Esophagus muscularis mucosa (tissue), 4 donors: ENCODE results near the gene TFF1. TPM values are rescaled to one million over a fixed set of nuclear protein-coding genes. Genes with fewer than 3 reads are reported as not detected.

Experiments used
- DNase-seq: peaks from one replicate; pipeline ENCODE4 v3.0.0-alpha.2; 2017; ENCODE audit errors: extremely low spot score
- H3K27ac ChIP-seq, 4 donors: fragments of 200-600 bp; sonication (generic); replicated peaks in 1 of 4; 1 replicate in 3 of 4; 2 replicates in 1 of 4; pipeline ENCODE4 v1.5.1; 2016 to 2019; ENCODE audit warnings: mild to moderate bottlenecking in 1 of 4
- H3K27me3 ChIP-seq, 4 donors: fragments of 200-600 bp; sonication (generic); one replicate each; pipeline versions ENCODE4 v1.5.1 to v1.6.0; 2016 to 2019
- H3K36me3 ChIP-seq, 4 donors: fragments of 200-600 bp; sonication (generic); one replicate each; pipeline ENCODE4 v1.5.1; 2016 to 2019
- H3K4me1 ChIP-seq, 4 donors: fragments of 200-600 bp; sonication (generic); one replicate each; pipeline ENCODE4 v1.5.1; 2016 to 2019
- H3K4me3 ChIP-seq, 4 donors: fragments of 200-600 bp; sonication (generic); 1 replicate in 2 of 4; 2 replicates in 2 of 4; pipeline ENCODE4 v1.5.1; 2016 to 2019; ENCODE audit warnings: mild to moderate bottlenecking in 4 of 4, moderate library complexity in 1 of 4
- H3K9me3 ChIP-seq, 4 donors: fragments of 200-600 bp; sonication (generic); 1 replicate in 3 of 4; 2 replicates in 1 of 4; pipeline ENCODE4 v1.5.1; 2016 to 2019
- CTCF ChIP-seq, 3 experiments: fragments of 200-600 bp in 2 of 3; fragments of 450-650 bp in 1 of 3; sonication (generic) in 2 of 3; IDR thresholded peaks; one replicate each; pipeline ENCODE4 v1.5.1; 2017 to 2019; ENCODE audit warnings: antibody characterized with exemption in 3 of 3, mild to moderate bottlenecking in 2 of 3, moderate library complexity in 1 of 3
- EP300 ChIP-seq: sonication (generic); formaldehyde crosslinking; IDR thresholded peaks from one replicate; pipeline ENCODE4 v1.6.1; 2017; ENCODE audit warnings: antibody characterized with exemption
- POLR2A ChIP-seq: fragments of 450-650 bp; IDR thresholded peaks from one replicate; pipeline ENCODE4 v1.6.1; 2017; ENCODE audit warnings: antibody characterized with exemption, moderate library complexity, mild to moderate bottlenecking, low read depth
- POLR2AphosphoS5 ChIP-seq, 2 donors: sonication (generic); formaldehyde crosslinking; IDR thresholded peaks; one replicate each; pipeline ENCODE4 v1.6.1; 2017; ENCODE audit warnings: antibody characterized with exemption in 2 of 2
- WGBS: methylation state at CpG from one replicate; pipeline ENCODE4 v1.1.5; 2018; 5-methylcytosine and 5-hydroxymethylcytosine counted together
- intact Hi-C: fragments of 100-400 bp; cut with DNase I; formaldehyde crosslinking; loops from one replicate; pipeline ENCODE4 v1.15.1; 2023
- total RNA-seq, 4 donors: library from RNA; depleted of rRNA; stranded (reverse); fragments of >200 nt; gene quantifications; one replicate each; pipeline versions ENCODE4 v1.1.0 to v1.2.1, GENCODE V29; 2016

The TFF1 gene
- total RNA-seq, 4 donors from 2014 or later: not detected

GRCh38 chr21:42387843-42388340 is 21.6 kb upstream of the TFF1 start:
- 88% methylated on average over 6 of the region's 6 CpGs for WGBS
- H3K4me3 ChIP-seq: no peak overlapping the region
- TF ChIP-seq POLR2A (no peak), POLR2AphosphoS5 (IDR thresholded peaks at IDR 0.05) (no peak), EP300 (no peak), CTCF (IDR thresholded peaks at IDR 0.05) (no peak)
- H3K9me3 ChIP-seq: no peaks in the 10 kb centered on the region
- H3K36me3 ChIP-seq: no peaks in the 10 kb centered on the region
- H3K4me1 ChIP-seq: no peaks in the 10 kb centered on the region
- peaks cover 0 to 80% (median 0%) of the 10 kb centered on the region in 4 donors for H3K27me3 ChIP-seq
- DNase-seq: no peak
- H3K27ac ChIP-seq: no peak overlapping the region
- intact Hi-C loops: no loop called here

DNA sequence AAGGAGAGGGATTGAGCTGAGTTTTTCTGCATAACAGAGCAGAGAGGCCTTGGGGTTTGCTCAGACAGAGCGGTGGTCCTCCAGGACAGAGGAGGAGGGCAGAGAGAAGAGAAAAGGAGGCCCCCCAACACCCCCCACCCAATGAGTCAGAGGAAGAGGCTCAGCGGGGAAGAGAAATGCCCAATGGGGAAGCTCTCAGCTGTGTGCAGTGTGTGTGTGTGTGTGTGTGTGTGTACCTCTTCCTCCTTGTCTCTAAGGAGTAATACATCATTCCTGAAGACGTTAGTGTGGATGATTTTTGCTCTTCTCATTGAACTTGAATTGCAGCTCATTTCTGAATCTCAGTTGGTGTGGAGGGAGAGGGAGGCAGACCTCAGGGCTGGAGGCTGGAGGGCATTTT is 20.8 kb upstream of the TFF1 start:
- DNase-seq: no peak
- Histone ChIP-seq H3K4me1 (no peaks in the 10 kb centered on the region), H3K36me3 (no peaks in the 10 kb centered on the region), H3K9me3 (peaks cover 0 to 5% (median 3%) of the 10 kb centered on the region in 4 donors), H3K27ac (no peak overlapping the region), H3K27me3 (peaks cover 0 to 74% (median 0%) of the 10 kb centered on the region in 4 donors), H3K4me3 (no peak overlapping the region)
- WGBS: 40% methylated on average over 3 of the region's 3 CpGs
- TF ChIP-seq POLR2A: no peak
- no peak for TF ChIP-seq CTCF (IDR thresholded peaks at IDR 0.05)
- TF ChIP-seq EP300: no peak
- no peak for TF ChIP-seq POLR2AphosphoS5 (IDR thresholded peaks at IDR 0.05)
- intact Hi-C loops: no loop called here

DNA sequence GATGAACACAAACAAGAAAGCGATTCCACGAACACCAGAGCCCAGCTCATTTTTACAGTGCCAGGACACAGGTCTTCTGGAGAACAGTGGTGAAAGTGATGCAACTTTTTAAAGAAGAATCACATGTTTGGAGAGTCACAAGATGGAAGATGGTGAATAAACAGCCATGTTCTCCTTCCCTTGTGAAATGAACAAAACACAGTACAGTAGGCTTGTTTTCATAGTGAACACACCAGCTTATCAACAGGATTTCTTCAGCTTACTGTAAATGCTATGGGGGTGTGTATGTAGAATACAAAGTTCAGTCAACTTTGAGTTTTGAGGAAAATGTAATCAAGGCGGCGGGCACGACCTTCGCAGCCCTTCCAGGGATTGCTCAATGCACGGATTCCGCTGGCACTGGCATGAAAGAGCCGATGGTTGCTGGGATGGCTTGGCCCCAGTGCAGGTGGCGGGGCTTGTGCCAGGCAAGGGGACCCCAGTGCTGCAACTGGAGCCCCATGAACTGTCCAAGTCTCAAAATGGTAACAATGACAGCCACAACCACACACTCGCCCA is 19.8 kb upstream of the TFF1 start:
- Histone ChIP-seq H3K4me3 (no peak overlapping the region), H3K4me1 (no peaks in the 10 kb centered on the region), H3K27me3 (peaks cover 0 to 64% (median 0%) of the 10 kb centered on the region in 4 donors), H3K27ac (no peak overlapping the region), H3K9me3 (peaks cover 0 to 13% (median 9%) of the 10 kb centered on the region in 4 donors), H3K36me3 (no peaks in the 10 kb centered on the region)
- 99% methylated on average over 8 of the region's 11 CpGs for WGBS
- intact Hi-C loops: no loop called here
- DNase-seq: no peak
- TF ChIP-seq CTCF (IDR thresholded peaks at IDR 0.05) (no peak), EP300 (no peak), POLR2AphosphoS5 (IDR thresholded peaks at IDR 0.05) (no peak), POLR2A (no peak)

DNA sequence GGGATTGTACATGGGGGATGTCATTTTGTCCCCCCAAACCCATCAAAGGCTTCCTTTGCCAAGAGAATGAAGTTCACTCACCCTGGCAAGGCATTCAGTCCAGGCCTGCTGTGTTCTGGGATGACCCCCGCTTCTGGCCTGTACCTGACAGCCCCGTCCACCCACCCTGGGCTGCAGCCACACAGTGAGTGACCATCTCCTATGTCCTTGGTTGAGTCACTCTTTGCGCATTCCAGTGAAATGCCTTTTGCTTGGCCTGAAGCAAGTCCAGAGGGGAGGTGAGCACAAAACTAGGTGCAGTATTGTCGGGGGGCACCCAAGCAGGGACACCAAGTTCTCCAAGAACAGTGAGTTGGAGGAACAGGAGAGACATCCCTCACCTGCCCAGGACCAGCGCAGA is 19.3 kb upstream of the TFF1 start:
- Histone ChIP-seq H3K27ac (no peak overlapping the region), H3K27me3 (peaks cover 0 to 59% (median 0%) of the 10 kb centered on the region in 4 donors), H3K4me3 (no peak overlapping the region), H3K36me3 (no peaks in the 10 kb centered on the region), H3K4me1 (no peaks in the 10 kb centered on the region), H3K9me3 (peaks cover 0 to 13% (median 9%) of the 10 kb centered on the region in 4 donors)
- TF ChIP-seq POLR2A (no peak), EP300 (no peak), POLR2AphosphoS5 (IDR thresholded peaks at IDR 0.05) (no peak), CTCF (IDR thresholded peaks at IDR 0.05) (no peak)
- DNase-seq: no peak
- intact Hi-C loops: no loop called here
- 100% methylated on average over 5 of the region's 5 CpGs for WGBS

DNA sequence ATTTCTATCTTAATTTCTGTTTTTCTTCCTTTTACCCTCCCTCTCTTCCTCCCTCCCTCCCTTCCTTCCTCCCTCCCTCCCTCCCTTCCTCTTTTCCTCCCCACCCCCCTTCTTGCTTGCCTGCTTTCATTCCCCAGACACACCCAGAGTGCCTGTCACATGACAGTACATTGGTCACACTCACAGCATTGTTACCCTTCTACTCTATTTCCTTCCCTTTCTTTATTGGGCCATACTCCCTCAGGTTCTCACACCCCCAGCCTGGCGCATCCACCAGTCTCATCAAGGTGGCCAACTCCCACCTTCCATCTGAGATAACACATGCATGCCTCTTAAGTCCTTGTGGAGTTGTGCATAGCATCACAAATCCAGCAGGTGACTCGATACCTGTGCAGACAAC is 18.7 kb upstream of the TFF1 start:
- H3K4me1 ChIP-seq: no peaks in the 10 kb centered on the region

More for the DNA sequence above, 18.7 kb upstream of the TFF1 start:
- 91% methylated on average over 2 of the region's 2 CpGs for WGBS
- Histone ChIP-seq H3K36me3 (no peaks in the 10 kb centered on the region), H3K27me3 (peaks cover 0 to 53% (median 0%) of the 10 kb centered on the region in 4 donors), H3K4me3 (no peak overlapping the region), H3K27ac (no peak overlapping the region), H3K9me3 (peaks cover 0 to 13% (median 9%) of the 10 kb centered on the region in 4 donors)
- TF ChIP-seq EP300 (no peak), POLR2A (no peak), POLR2AphosphoS5 (IDR thresholded peaks at IDR 0.05) (no peak), CTCF (IDR thresholded peaks at IDR 0.05) (no peak)
- DNase-seq: no peak
- intact Hi-C loops: no loop called here
